ENCODE results near the gene TMEM250.
"Not testable (repeated sequence)": the region's sequence is repeated elsewhere in the genome, so short reads cannot be mapped to it uniquely, and the experiment has no call there.

The TMEM250 gene

GRCh38 chr9:136110082-136111061 is 8.3 kb downstream of the TMEM250 start:
- peak; percentile 22 to 44 for DNase-seq

- peak; percentile 91 to 92 for DNase-seq
Measured at GRCh38 chr9:136109351-136110081, 9.2 kb downstream of the TMEM250 start.

- no peak for DNase-seq
Measured at GRCh38 chr9:136108648-136109266, 9.9 kb downstream of the TMEM250 start.

GRCh38 chr9:136107953-136108647 is 10.6 kb downstream of the TMEM250 start:
- no peak for DNase-seq

GRCh38 chr9:136107155-136107952 is 11.3 kb downstream of the TMEM250 start:
- DNase-seq = peak; percentile 38 to 64

- DNase-seq = no peak
Measured at GRCh38 chr9:136105398-136106135, 13.1 kb downstream of the TMEM250 start.

- no peak for DNase-seq
Measured at GRCh38 chr9:136104916-136105315, 13.8 kb downstream of the TMEM250 start.

GRCh38 chr9:136104488-136104800 is 14.2 kb downstream of the TMEM250 start:
- DNase-seq = no peak

- no peak for DNase-seq
Measured at GRCh38 chr9:136103651-136104487, 14.8 kb downstream of the TMEM250 start.

GRCh38 chr9:136101615-136102074 is 17.0 kb downstream of the TMEM250 start:
- not testable (repeated sequence) for DNase-seq

- DNase-seq = no peak
Measured at GRCh38 chr9:136100700-136101614, 17.7 kb downstream of the TMEM250 start.

- no peak for DNase-seq
Measured at GRCh38 chr9:136099542-136099941, 19.1 kb downstream of the TMEM250 start.

- DNase-seq = no peak
Measured at GRCh38 chr9:136098844-136099243, 19.8 kb downstream of the TMEM250 start.

- no peak for DNase-seq
Measured at GRCh38 chr9:136098210-136098609, 20.5 kb downstream of the TMEM250 start.

- DNase-seq = no peak
Measured at GRCh38 chr9:136096505-136097001, 22.1 kb downstream of the TMEM250 start.

- peak; percentile 19 to 37 for DNase-seq
Measured at GRCh38 chr9:136095070-136096058, 23.3 kb downstream of the TMEM250 start, which contains the start of gene NACC2. Gene NACC2 (minus strand): TSS chr9:136095289. CDS start chr9:136050521, 44,768 bp downstream.
